Measurements from ENCODE around the gene TMEM219. TPM values are rescaled to one million over a fixed set of nuclear protein-coding genes. Genes with fewer than 3 reads are reported as not detected.
"Not testable (repeated sequence)": the region's sequence is repeated elsewhere in the genome, so short reads cannot be mapped to it uniquely, and the experiment has no call there.

The TMEM219 gene
- total and polyA plus RNA-seq, 12 donors = 100 to 300 (median 192) TPM

DNA sequence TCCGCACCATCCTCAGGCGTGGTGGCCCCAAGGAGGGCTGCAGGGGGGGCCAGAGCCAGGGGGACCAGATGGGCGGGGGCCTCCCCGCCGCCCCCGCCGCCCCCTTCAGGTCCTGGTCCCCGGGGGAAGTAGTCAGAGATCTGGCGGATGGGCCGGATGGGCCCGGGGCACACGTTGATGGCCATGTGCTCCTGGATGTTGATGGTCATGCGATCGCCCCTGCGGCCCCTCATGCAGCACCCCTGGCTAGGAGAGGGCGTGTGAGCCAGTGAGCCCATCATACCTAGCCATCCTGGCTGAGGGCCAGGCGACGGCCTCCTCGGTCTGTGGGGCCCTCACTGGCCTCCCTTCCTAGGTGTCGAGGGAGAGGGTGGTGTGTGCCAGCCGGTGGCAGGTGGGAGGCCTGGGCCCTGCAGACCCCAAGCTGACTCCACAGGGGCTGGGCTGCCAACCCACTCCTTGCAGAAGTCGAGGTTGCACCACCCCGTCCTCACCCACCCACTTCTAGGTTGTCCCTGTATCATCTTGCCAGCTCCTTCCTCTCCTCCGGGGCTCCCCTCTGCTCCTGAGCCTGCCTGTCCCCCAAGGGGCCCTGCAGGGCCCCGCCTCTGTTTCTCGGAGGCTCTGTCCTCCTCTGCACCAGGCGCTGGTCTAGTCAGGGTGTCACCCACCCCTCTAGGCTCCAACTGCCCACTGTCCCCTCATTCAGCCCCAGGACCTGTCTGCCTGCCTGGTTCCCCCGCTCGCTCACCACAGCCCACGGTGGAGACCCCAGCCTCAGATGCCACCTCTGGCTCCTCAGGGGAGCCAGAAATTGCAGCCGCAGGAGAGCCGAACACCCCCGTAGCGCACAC is 48.3 kb downstream of the TMEM219 start:
- Histone ChIP-seq H3K4me1 (replicated peaks in 1 of 2) (peaks cover 11 to 12% of the 10 kb centered on the region in 2 donors), H3K27me3 (peaks cover 22% of the 10 kb centered on the region), H3K4me3 (peak overlapping the region in 2 of 4 donors; percentile 4 to 52), H3K36me3 (replicated peaks in 1 of 2) (no peaks in the 10 kb centered on the region), H3K27ac (no peak overlapping the region), H3K9me3 (replicated peaks in 1 of 3) (no peaks in the 10 kb centered on the region)
- no peak for DNase-seq
- intact Hi-C loops (cut with DNase I) = no loop called here
- TF ChIP-seq, protein P1, sequence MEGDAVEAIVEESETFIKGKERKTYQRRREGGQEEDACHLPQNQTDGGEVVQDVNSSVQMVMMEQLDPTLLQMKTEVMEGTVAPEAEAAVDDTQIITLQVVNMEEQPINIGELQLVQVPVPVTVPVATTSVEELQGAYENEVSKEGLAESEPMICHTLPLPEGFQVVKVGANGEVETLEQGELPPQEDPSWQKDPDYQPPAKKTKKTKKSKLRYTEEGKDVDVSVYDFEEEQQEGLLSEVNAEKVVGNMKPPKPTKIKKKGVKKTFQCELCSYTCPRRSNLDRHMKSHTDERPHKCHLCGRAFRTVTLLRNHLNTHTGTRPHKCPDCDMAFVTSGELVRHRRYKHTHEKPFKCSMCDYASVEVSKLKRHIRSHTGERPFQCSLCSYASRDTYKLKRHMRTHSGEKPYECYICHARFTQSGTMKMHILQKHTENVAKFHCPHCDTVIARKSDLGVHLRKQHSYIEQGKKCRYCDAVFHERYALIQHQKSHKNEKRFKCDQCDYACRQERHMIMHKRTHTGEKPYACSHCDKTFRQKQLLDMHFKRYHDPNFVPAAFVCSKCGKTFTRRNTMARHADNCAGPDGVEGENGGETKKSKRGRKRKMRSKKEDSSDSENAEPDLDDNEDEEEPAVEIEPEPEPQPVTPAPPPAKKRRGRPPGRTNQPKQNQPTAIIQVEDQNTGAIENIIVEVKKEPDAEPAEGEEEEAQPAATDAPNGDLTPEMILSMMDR (IDR thresholded peaks at IDR 0.05) = no peak
- TF ChIP-seq POLR2A (IDR thresholded peaks at IDR 0.05) = no peak
- WGBS, 4 donors = 12 to 23% (median 19%) methylated on average over 11 to 34 of the region's 34 CpGs

- H3K9me3 ChIP-seq (replicated peaks in 1 of 3) = no peaks in the 10 kb centered on the region
- no peak for DNase-seq
- intact Hi-C loops (cut with DNase I) = no loop called here
- no peaks in the 10 kb centered on the region for H3K36me3 ChIP-seq (replicated peaks in 1 of 2)
- TF ChIP-seq, protein P1 (IDR thresholded peaks at IDR 0.05) = no peak
- no peak within 1 kb of the TSS for H3K27ac ChIP-seq
- WGBS, 4 donors = 0 to 1% (median 1%) methylated on average over 9 to 99 of the region's 99 CpGs; no CpG with 5 or more reads in 1 of the 4 donors
- H3K4me1 ChIP-seq (replicated peaks in 1 of 2) = peaks cover 11 to 12% of the 10 kb centered on the region in 2 donors
- H3K27me3 ChIP-seq = peaks cover 22% of the 10 kb centered on the region
- peak within 1 kb of the TSS in 2 of 4 donors; percentile 4 to 52 for H3K4me3 ChIP-seq
These were observed 49.2 kb downstream of the TMEM219 start, which contains the start of gene DOC2A for GRCh38 chr16:30010844-30011713. Gene DOC2A (minus strand): TSS chr16:30011027. CDS start chr16:30010222, 805 bp downstream.

DNA sequence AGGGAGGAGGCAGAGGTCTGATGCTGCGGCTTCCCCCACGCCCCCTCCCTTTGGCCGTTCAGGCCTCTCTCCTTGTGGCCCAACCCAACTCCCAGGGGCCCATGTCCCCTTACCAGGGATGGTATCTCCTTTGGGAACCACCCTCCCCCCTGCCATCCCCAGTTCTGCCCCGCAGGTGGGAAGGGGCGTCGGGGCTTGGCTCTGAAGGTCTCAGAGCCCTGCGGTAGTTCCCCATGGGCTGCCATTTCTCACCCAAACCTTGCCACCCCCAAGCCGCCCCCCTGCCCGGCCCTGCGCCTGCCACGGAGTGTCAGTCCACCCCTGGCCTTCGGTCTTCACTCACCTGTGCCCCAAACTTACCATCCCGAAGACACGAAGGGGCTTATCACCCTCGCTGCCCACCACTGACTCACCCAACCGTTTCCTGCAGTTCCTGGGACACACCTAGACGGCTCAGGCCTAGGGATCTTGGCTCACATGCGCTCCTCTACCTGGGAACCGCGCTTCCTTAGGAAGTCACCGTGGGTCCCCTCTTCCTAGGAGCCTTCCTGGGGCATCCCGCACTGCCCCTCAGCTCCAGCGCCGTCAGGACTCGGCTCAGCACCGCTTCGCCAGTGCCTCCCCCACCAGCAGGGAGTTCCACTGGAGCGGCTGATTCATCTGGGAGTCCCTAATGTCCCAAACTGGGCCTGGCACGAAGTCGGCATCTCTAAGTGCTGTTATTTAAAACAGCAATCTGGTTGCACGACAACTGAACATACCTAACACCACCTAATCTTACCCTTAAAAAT is 50.0 kb downstream of the TMEM219 start:
- peaks cover 11 to 12% of the 10 kb centered on the region in 2 donors for H3K4me1 ChIP-seq (replicated peaks in 1 of 2)
- H3K36me3 ChIP-seq (replicated peaks in 1 of 2) = no peaks in the 10 kb centered on the region
- 47 to 75% (median 49%) methylated on average over 17 to 31 of the region's 31 CpGs for WGBS, 4 donors
- H3K9me3 ChIP-seq (replicated peaks in 1 of 3) = no peaks in the 10 kb centered on the region
- intact Hi-C loops (cut with DNase I) = no loop called here
- no peak overlapping the region for H3K4me3 ChIP-seq
- no peak for TF ChIP-seq POLR2A (IDR thresholded peaks at IDR 0.05)
- TF ChIP-seq, protein P1 (IDR thresholded peaks at IDR 0.05) = no peak
- H3K27ac ChIP-seq = no peak overlapping the region
- peaks cover 22% of the 10 kb centered on the region for H3K27me3 ChIP-seq
- DNase-seq = no peak

DNA sequence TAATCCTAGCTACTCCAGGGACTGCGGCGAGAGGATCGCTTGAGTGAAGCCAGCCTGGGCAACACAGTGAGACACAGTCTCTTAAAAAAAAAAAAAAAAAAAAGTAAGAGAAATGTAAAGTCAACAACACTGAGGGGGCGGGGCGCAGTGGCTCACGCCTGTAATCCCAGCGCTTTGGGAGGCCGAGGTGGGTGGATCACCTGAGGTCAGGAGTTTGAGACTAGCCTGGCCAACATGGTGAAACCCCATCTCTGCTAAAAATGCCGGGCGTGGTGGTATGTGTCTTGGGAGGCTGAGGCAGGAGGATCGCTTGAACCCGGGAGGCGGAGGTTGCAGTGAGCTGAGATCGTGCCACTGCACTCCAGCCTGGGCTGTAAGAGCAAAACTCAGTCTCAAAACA is 50.7 kb downstream of the TMEM219 start:
- H3K27ac ChIP-seq; intact Hi-C loops (cut with DNase I); DNase-seq; H3K36me3 ChIP-seq (replicated peaks in 1 of 2); H3K4me3 ChIP-seq; H3K9me3 ChIP-seq (replicated peaks in 1 of 3): not testable (repeated sequence)
- 87 to 95% (median 92%) methylated on average over 14 of the region's 14 CpGs for WGBS, 4 donors
- Histone ChIP-seq H3K4me1 (replicated peaks in 1 of 2) (peaks cover 11 to 12% of the 10 kb centered on the region in 2 donors), H3K27me3 (peaks cover 22% of the 10 kb centered on the region)

DNA sequence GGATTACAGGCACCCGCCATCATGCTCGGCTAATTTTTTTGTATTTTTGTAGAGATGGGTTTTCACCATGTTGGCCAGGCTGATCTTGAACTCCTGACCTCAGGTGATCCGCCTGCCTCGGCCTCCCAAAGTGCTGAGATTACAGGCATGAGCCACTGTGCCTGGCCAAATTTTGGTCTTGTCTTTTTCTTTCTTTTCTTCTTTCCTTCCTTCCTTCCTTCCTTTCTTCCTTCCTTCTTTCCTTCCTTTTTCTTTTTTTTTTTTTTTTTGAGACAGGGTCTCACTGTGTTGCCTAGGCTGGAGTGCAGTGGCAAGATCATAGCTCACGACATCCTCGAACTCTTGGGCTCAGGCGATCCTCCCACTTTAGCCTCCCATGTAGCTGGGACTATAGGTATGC is 53.6 kb downstream of the TMEM219 start:
- Histone ChIP-seq H3K4me1 (replicated peaks in 1 of 2) (peaks cover 11 to 12% of the 10 kb centered on the region in 2 donors), H3K27me3 (peaks cover 13% of the 10 kb centered on the region)
- DNase-seq; H3K27ac ChIP-seq; H3K4me3 ChIP-seq; H3K36me3 ChIP-seq (replicated peaks in 1 of 2); H3K9me3 ChIP-seq (replicated peaks in 1 of 3); intact Hi-C loops (cut with DNase I): not testable (repeated sequence)
- WGBS, 4 donors = 85 to 88% (median 86%) methylated on average over 7 of the region's 7 CpGs
